Effector memory CD4-positive, alpha-beta T cell (primary cell): Measurements from ENCODE around the gene D2HGDH.

Experiments used
- DNase-seq, 3 donors: peaks; one replicate each; pipeline ENCODE4 v3.0.0-alpha.2; 2020
- H3K27ac ChIP-seq: 2 replicates; pipeline ENCODE4 v1.7.0; 2013; ENCODE audit warnings: mild to moderate bottlenecking, low read length, moderate library complexity; ENCODE audit not compliant: insufficient read depth, poor library complexity, severe bottlenecking
- H3K27me3 ChIP-seq: replicated peaks from 2 replicates; pipeline ENCODE4 v1.7.0; 2013; ENCODE audit warnings: mild to moderate bottlenecking, low read length; ENCODE audit not compliant: insufficient read depth, control insufficient read depth, poor library complexity, severe bottlenecking
- H3K36me3 ChIP-seq: 2 replicates; pipeline ENCODE4 v1.7.0; 2013; ENCODE audit warnings: mild to moderate bottlenecking, low read length, moderate library complexity; ENCODE audit not compliant: control insufficient read depth, insufficient read depth
- H3K4me1 ChIP-seq: 2 replicates; pipeline ENCODE4 v1.7.0; 2013; ENCODE audit warnings: low read length, mild to moderate bottlenecking; ENCODE audit not compliant: control insufficient read depth, insufficient read depth, poor library complexity, severe bottlenecking
- H3K4me3 ChIP-seq: 2 replicates; pipeline ENCODE4 v1.7.0; 2013; ENCODE audit warnings: low read length, low read depth, mild to moderate bottlenecking; ENCODE audit not compliant: insufficient read depth, poor library complexity, severe bottlenecking
- H3K9me3 ChIP-seq: 2 replicates; pipeline ENCODE4 v1.7.0; 2013; ENCODE audit warnings: mild to moderate bottlenecking, low read length, moderate library complexity; ENCODE audit not compliant: control insufficient read depth

D2HGDH gene

GRCh38 chr2:241745276-241745675 is 10.8 kb downstream of the D2HGDH start:
- H3K36me3 ChIP-seq, result peaks cover 45% of the 10 kb centered on the region
- no peak overlapping the region for H3K27ac ChIP-seq
- no peaks in the 10 kb centered on the region for H3K9me3 ChIP-seq
- H3K4me3 ChIP-seq, result no peak overlapping the region
- no peaks in the 10 kb centered on the region for H3K27me3 ChIP-seq
- DNase-seq, result no peak
- H3K4me1 ChIP-seq, result peaks cover 16% of the 10 kb centered on the region

- Histone ChIP-seq H3K36me3 (peaks cover 45% of the 10 kb centered on the region), H3K9me3 (no peaks in the 10 kb centered on the region), H3K27me3 (no peaks in the 10 kb centered on the region), H3K27ac (no peak overlapping the region), H3K4me1 (peaks cover 11% of the 10 kb centered on the region), H3K4me3 (no peak overlapping the region)
- DNase-seq, result no peak
Observed at GRCh38 chr2:241746084-241746483, 11.7 kb downstream of the D2HGDH start.

DNA sequence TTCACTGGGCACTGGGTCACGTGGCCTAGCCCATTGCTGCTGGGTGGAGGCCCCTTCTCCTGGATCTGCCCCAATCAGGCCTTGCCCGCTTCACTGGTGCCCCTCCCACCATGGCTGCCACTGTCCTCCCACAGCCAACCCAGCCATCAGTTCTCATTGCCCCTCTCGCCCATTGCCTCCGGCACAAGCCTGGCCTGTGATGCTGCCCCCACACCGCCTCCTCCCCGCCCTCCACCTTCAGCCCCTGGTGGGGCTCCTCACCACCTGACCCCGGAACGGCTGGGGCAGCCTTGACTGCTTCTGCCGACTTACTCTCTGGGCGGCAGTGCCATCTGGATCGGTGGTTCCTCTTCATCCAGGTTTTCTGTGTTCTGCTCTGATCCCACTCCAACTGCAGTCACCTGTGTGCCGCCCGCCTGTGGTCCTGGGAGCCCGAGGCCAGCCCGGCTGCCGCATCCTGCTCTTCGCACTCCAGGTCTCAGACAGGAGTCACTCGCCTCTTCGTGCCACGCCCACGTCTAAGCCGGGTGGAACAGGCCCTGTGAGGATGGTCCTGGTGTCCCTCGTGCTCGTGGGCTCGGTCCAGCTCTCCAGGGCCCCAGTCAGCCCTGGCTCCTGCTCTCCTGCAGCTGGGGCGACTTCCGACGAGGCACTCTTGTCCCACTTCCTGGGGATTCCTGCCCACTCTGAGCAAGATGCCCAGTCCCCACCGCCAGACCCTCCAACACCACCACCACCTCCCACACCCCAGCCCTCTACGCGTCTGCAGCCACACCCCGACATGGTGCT is 14.2 kb downstream of the D2HGDH start:
- H3K27me3 ChIP-seq, result no peaks in the 10 kb centered on the region
- no peak overlapping the region for H3K27ac ChIP-seq
- DNase-seq, result no peak
- peaks cover 49% of the 10 kb centered on the region for H3K36me3 ChIP-seq
- H3K4me1 ChIP-seq, result no peaks in the 10 kb centered on the region
- no peak overlapping the region for H3K4me3 ChIP-seq
- H3K9me3 ChIP-seq, result no peaks in the 10 kb centered on the region

DNA sequence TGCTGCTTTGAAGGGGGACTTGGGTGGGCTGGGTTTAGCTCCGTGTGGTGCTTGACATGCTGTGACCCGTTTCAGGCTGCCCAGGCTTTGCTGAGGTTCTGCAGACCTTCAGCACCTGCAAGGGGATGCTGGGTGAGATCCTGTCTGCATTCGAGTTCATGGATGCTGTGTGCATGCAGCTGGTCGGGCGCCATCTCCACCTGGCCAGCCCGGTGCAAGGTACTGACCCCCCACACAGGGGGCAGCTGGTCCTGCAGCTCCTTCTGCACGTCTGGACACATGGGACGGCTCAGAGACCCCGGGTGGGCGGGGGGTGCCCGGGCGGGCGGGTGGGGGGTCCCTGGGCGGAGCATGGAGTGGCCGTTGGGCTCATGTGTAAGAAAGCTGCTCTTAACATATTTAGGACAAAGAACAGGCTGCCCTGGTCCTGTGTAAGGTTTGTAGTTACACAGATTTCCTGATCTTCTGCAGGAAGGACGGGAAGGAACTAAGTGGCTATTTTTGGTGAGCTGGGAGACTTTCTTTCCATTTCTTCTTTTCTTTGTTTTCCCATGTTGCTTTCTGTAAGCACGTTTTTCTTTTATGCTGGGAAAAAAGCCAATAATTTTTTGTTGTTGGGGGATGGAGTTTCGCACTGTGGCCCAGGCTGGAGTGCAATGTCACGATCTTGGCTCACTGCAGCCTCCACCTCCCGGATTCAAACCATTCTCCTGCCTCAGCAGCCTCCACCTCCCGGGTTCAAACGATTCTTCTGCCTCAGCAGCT is 15.8 kb downstream of the D2HGDH start:
- Histone ChIP-seq H3K36me3 (peaks cover 34% of the 10 kb centered on the region), H3K9me3 (no peaks in the 10 kb centered on the region), H3K27ac (no peak overlapping the region), H3K4me1 (no peaks in the 10 kb centered on the region), H3K4me3 (no peak overlapping the region), H3K27me3 (no peaks in the 10 kb centered on the region)
- no peak for DNase-seq

- Histone ChIP-seq H3K27me3 (no peaks in the 10 kb centered on the region), H3K36me3 (peaks cover 36% of the 10 kb centered on the region), H3K4me3 (no peak overlapping the region), H3K4me1 (no peaks in the 10 kb centered on the region), H3K27ac (no peak overlapping the region), H3K9me3 (no peaks in the 10 kb centered on the region)
- DNase-seq, result no peak
Observed at GRCh38 chr2:241751152-241751551, 16.7 kb downstream of the D2HGDH start.

- Histone ChIP-seq H3K4me1 (no peaks in the 10 kb centered on the region), H3K27ac (no peak overlapping the region), H3K27me3 (no peaks in the 10 kb centered on the region), H3K4me3 (no peak overlapping the region), H3K9me3 (no peaks in the 10 kb centered on the region), H3K36me3 (peaks cover 36% of the 10 kb centered on the region)
- DNase-seq, result no peak
Observed at GRCh38 chr2:241751776-241752175, 17.3 kb downstream of the D2HGDH start.

GRCh38 chr2:241752253-241752652 is 17.8 kb downstream of the D2HGDH start:
- DNase-seq, result no peak
- Histone ChIP-seq H3K9me3 (no peaks in the 10 kb centered on the region), H3K27me3 (no peaks in the 10 kb centered on the region), H3K4me3 (no peak overlapping the region), H3K27ac (no peak overlapping the region), H3K36me3 (peaks cover 36% of the 10 kb centered on the region), H3K4me1 (no peaks in the 10 kb centered on the region)

DNA sequence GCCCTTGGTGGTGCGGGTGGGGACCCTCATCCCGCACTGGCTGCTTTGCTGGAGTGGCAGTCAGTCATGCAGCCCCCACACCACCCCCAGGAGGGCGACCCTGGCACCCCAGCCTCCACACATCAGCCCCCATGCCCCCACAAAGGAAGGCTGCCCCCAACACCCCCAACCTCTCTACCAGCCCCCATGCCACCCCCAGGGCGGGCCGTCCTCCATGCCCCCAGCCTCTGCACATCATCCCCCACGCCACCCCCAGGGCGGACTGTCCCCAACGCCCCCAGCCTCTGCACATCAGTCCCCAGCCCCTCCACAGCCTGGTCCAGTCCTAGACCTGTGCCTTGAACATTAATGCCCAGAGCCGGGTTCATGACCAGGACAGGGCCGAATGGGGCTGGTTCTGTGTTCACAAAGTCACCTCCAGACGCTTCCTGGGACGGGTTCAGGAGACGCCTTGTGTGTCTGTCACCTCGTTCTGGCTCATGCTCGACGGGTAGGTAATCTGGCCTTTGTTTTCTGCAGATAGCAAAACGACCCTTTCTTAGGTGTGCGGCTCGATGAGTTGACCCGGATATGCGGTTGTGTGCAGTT is 18.4 kb downstream of the D2HGDH start:
- H3K36me3 ChIP-seq, result peaks cover 36% of the 10 kb centered on the region

GRCh38 chr2:241753493-241753892 is 19.1 kb downstream of the D2HGDH start:
- Histone ChIP-seq H3K9me3 (no peaks in the 10 kb centered on the region), H3K4me3 (no peak overlapping the region), H3K27me3 (no peaks in the 10 kb centered on the region), H3K36me3 (peaks cover 36% of the 10 kb centered on the region), H3K4me1 (no peaks in the 10 kb centered on the region), H3K27ac (no peak overlapping the region)
- DNase-seq, result no peak

More for the DNA sequence above, 18.4 kb downstream of the D2HGDH start:
- DNase-seq, result no peak
- Histone ChIP-seq H3K27me3 (no peaks in the 10 kb centered on the region), H3K4me3 (no peak overlapping the region), H3K9me3 (no peaks in the 10 kb centered on the region), H3K27ac (no peak overlapping the region), H3K4me1 (no peaks in the 10 kb centered on the region)

- no peak for DNase-seq
- H3K9me3 ChIP-seq, result no peaks in the 10 kb centered on the region
- H3K36me3 ChIP-seq, result peaks cover 31% of the 10 kb centered on the region
- no peaks in the 10 kb centered on the region for H3K27me3 ChIP-seq
- H3K27ac ChIP-seq, result no peak overlapping the region
- H3K4me3 ChIP-seq, result no peak overlapping the region
- no peaks in the 10 kb centered on the region for H3K4me1 ChIP-seq
Observed at GRCh38 chr2:241754042-241754441, 19.6 kb downstream of the D2HGDH start.
